ENCODE results near the gene CAVIN4. TPM values are rescaled to one million over a fixed set of nuclear protein-coding genes. Genes with fewer than 3 reads are reported as not detected.

Gene CAVIN4
- total RNA-seq, 1 donor from 2014 or later = 66.6 TPM

Other genes with a start within 250 kb of the CAVIN4 start
- gene TEX10, start 225.1 kb upstream of the CAVIN4 start, total RNA-seq = 8.0 TPM
- gene MSANTD3, start 150.9 kb upstream of the CAVIN4 start, total RNA-seq = 15.5 TPM
- not detected for gene TMEFF1, start 104.9 kb upstream of the CAVIN4 start, total RNA-seq

All from Right ventricle myocardium superior (tissue), 1 donor.